GM10847 (cell line): Measurements from ENCODE around the gene MOB1B.

ENCODE experiments used
- POLR2A ChIP-seq: IDR thresholded peaks from 2 replicates; pipeline ENCODE4 v1.6.1; 2011; ENCODE audit not compliant: insufficient read length; ENCODE audit errors: extremely low read depth

The MOB1B gene

DNA sequence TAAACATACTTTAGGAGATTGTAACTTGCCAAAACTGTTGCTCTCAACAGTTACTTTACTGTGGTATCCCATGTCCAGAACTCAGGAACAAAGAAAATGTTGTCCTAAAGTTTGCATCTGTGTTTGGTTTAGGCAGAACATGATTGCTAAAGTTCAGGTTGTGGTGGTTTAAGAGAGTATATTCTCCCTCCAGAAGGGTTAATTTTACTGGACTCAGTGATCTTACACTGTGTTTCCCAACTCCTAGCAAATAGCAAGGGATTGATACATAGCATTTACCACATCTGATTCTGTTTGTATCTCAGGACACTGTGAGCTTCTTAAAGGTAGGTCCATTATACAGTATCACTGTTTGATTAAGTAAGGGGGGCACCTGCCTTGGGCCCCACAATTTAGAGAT, 78.0 kb downstream of the MOB1B start:
- TF ChIP-seq POLR2A, result no peak

DNA sequence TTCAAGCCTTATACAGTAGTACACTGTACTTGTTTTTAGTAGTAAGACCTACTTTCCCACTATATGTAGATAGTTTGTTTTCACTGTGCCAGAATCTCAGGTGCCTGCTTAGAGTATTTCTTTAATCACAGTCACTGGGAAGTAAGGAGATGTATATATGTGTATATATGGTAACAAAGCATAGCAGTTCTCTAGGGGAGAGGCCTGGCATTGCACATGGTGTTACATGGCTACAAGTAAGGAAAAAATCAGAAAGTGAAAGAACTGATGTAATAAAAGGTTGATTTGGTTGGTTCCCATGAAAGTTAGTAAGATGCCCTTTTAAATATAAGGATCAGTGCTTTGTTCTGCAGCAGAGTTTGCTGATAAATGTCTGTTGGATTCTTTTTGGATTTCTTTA, 81.9 kb downstream of the MOB1B start:
- no peak for TF ChIP-seq POLR2A

DNA sequence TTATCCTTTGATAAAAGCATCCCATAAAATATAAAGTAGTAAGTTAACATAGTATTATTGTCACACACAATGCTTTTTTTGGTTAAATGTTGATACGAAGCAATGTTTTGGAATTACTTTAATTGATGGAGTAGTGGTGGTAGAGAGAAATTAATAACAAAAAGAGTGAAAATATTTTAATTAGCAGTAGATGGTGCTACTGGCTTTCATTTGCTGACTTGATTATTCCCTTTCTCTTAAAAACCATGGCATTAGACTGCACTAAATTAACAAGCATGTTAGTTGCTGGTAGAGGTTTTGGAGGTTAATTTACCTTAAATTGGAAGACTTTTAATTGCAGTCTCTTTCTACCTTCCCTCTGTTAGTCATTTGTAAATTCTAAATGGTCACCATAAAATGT, 82.4 kb downstream of the MOB1B start:
- TF ChIP-seq POLR2A, result no peak

DNA sequence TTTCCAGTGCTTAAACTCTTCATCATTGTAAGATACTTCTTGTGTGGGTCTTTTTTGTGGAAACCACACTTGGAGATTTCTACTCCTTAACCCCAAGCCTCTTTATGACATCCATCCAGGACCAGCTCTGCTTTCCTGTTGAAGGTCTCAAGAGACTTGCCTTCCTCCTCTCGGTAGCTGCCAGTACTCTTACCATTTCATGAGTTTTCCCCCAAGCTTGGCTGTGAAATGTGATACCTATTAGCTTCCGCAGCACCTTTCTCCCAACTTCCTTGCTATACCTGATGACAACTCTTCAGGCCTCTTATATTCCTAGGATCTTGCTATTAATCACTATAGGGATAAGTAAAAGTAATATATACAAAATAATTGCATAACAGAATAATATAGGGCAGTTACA, 89.4 kb downstream of the MOB1B start:
- no peak for TF ChIP-seq POLR2A

DNA sequence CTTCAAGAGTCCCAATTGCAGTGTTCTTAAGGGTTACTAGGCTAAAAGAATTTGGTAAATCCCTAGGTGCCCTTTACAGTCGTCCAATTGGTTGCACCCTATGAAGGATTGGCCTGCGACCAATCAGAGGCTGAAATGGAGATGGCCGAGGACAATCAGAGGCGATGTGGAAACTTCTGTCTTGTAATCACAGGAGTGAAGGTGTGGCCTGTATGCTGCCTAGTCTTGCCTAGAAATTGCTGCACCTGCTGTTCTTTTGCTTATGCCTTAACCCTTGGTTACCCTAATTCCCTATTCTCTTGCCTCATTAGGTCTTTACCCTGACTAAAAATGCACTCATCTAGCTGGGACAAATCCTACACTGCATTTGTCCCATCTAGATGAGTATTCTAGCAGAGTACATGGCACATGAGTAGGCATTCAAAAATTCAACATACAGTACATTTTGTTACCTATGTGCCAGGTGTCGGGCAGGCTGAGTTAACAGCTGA, 90.3 kb downstream of the MOB1B start:
- TF ChIP-seq POLR2A, result no peak

DNA sequence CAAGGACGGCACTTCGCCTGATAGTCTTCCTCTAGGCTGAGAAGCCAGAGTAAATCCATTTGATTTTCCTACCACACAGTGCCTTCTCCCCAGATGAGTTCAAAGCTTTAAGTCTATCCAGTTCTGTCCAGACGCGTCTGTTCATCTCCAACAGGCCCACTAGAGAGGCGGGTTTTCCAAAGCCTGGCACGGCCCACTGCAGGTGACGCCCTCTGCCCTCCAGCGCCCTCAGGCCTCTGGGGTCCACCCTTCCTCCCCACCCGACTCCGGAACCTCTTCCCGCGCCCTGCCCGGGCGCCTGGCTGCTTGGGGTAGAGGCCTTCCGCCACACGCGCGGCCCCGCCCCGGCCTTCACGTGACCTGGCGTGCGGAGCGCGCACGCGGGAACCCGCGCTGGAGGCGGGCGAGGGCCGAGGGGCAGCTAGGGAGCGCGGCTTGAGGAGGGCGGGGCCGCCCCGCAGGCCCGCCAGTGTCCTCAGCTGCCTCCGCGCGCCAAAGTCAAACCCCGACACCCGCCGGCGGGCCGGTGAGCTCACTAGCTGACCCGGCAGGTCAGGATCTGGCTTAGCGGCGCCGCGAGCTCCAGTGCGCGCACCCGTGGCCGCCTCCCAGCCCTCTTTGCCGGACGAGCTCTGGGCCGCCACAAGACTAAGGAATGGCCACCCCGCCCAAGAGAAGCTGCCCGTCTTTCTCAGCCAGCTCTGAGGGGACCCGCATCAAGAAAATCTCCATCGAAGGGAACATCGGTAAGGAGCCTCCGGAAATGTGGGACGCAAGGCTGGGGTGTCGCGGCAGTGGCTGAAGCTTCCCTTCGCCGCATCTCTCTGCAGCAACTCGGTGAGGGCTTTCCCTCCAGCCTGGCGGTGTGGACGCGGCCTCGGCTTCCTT, 91.3 kb downstream of the MOB1B start, which contains the start of gene DCK:
TSS of gene DCK (plus strand) at position 469 of the 888 bp plus-strand sequence. CDS start at position 656, 187 bp downstream.
- TF ChIP-seq POLR2A, result peak; percentile 89

DNA sequence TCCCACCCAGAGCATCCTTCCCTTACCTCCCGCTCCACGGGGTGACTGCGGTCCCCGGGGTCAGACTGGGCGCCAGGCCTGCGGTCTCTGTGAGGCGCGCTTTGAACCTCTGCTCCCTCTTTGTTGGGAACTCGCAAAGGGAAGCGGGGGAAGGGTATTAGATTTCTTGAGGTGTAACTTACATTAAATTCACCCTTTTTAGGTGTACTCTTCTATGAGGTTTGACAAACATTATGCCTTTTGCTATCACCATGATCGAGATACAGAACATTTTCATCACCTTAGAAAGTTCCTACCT, 91.8 kb downstream of the MOB1B start:
- no peak for TF ChIP-seq POLR2A

DNA sequence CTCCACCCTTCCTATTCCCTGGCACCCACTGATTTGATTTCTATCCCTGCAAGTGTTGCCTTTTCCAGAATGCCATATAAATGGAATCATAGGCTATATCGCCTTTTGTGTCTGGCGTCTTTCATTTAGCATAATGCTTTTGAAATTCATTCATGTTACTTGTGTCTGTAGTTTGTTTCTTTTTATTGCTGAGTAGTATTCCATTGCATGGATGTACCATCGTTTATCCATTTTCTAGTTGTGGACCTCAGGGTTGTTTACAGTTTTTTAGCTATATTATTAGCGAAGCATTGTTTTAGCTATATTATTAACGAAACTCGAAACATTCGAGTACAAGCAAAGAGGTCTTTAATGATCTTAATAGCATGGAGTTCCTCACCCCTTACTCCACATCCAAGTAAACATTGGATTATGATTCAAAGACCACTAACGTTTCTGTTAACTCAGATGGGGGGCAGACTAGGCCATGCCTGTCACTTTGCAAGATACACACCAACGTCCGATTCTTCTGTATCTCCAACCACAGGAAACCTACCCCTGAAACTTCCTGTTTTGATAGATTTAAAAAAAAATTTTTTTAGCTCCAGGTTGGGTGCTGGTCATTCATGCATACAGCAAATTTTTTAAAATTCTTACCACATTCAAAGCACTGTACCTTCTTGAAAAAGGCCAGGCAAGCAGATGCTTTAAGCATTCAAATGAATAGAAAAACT, 92.4 kb downstream of the MOB1B start:
- no peak for TF ChIP-seq POLR2A

DNA sequence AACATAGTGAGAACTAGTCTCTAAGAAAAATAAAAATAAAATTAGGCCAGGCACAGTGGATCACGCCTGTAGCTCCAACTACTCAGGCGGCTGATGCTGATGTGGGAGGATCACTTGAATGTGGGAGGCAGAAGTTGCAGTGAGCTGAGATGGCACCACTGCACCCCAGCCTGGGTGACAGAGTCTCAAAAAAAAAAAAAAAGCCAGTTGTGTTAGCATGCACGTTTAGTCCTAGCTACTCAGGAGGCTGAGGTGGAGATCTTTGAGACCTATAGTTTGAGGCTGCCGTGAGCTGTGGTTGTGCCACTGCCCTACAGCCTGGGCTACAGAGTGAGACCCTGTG, 93.8 kb downstream of the MOB1B start:
- TF ChIP-seq POLR2A, result no peak

DNA sequence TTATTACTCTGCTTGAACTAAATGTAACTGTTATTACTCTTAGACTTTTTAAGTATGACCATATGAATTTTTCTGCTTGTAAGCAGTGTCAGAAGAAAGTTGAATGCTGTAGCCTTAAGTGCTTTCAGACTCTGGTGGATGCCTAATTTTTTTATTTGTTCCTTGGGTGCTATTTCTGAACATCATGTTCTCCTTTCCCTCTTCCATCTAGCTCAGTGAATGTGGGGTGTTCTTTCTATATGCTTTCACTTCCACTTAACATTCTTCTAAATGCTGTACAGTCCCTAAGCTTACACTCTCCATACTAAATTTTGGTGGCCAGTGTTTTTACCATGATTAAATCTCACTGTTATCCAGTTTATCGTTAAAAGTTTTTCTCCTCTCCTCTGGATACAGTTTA, 94.9 kb downstream of the MOB1B start:
- TF ChIP-seq POLR2A, result no peak

DNA sequence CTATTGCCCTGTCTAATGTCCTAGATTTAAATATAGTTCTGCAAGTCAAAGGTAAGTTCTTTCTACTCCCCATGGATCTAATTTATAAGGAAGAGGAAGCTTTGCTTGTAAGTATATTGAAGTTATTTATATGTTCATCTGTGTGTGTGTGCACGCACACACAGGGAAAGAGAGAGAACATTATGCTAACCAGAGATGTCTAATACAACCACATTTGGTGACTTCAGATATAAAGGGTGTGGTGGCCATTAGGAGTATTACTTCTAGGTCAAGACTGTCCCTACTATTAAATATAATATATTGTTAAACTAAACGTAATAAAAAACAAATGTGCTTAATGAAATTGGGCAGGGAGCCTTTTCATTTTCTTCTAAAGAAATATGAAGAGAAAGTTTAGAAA, 95.4 kb downstream of the MOB1B start:
- no peak for TF ChIP-seq POLR2A

DNA sequence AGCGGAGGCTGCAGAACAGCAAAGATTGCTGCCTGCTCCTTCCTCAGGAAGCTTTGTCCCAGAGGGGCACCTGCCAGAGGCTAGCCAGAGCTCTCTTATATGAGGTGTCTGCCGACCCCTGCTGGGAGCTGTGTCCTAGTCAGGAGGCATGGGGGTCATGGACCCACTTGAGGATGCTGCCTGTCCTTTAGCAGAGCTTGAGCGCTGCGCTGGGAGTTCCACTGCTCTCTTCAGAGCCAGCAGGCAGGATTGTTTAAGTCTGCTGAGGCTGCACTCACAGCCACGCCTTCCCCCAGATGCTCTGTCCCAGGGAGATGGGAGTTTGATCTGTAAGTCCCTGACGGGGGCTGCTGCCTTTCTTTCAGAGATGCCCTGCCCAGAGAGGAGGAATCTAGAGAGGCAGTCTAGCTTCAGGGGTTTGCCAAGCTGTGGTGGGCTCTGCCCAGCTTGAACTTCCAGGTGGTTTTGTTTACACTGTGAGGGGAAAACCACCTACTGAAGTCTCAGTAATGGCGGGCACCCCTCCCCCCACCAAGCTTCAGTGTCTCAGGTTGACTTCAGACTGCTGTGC, 102.2 kb downstream of the MOB1B start:
- no peak for TF ChIP-seq POLR2A

DNA sequence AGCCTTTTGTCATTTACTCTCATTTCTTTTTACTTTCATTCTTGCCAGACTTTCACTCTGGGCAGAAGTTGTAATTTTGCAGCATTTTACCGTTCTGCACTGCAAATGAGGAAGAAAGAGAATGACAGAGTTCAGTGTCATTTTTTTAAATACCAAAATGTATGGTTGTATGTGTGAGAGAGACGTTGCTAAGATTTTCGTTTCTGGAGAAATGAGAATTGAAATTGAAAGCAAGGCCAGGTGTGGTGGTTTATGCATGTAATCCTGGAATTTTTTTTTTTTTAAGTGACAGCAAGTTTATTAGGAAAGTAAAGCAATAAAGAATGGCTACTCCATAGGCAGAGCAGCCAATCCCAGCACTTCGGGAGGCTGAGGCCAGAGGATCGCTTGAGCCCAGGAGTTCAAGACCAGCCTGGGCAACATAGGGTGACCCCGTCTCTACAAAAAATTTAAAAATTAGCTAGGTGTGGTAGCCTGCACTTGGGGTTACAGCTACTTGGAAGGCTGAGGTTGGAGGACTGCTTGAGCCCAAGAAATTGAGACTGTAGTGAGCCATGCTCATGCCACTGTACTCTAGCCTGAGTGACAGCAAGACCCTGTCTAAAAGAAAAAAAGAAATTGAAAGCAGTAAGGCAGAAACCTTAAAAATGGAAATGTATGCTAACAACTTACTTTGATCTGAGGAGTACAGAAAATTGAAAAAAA, 104.2 kb downstream of the MOB1B start:
- TF ChIP-seq POLR2A, result no peak

DNA sequence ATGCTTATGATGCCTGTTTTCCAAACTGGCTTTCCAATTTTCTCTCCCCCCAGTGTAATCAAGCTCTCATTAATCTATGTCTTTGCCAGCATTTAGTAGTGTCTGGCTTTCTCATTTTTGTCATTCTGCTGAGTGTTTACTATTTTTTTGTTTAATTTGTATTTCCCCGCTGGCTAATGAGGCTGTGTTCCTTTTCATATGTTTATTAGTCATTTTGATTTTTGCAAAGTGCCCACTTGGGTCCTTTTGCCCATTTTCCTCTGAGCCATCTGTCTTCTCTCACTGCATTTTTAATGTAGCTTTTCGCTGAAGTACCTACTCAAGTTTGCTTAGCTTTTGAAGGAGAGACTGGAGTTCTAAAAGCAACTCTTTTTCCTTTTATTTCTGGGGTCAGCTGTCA, 106.0 kb downstream of the MOB1B start:
- TF ChIP-seq POLR2A, result no peak

DNA sequence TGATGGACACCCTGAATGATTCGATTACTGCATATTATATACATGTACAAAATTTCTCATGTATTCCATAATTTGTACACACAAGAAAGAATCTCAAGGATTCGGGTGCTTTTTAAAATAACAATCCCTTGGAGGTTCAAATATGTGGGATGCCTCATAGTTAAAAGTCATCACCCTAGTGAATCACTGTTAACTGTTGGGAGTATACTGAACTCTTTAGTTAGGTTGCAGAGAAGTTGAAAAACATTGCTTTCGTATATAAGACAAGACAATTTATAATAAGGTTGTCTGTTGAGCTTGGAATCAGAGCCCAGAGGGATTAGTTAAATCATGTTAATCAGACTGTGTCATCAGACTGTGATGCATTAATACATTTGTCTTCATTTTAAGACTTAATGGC, 106.9 kb downstream of the MOB1B start:
- no peak for TF ChIP-seq POLR2A

DNA sequence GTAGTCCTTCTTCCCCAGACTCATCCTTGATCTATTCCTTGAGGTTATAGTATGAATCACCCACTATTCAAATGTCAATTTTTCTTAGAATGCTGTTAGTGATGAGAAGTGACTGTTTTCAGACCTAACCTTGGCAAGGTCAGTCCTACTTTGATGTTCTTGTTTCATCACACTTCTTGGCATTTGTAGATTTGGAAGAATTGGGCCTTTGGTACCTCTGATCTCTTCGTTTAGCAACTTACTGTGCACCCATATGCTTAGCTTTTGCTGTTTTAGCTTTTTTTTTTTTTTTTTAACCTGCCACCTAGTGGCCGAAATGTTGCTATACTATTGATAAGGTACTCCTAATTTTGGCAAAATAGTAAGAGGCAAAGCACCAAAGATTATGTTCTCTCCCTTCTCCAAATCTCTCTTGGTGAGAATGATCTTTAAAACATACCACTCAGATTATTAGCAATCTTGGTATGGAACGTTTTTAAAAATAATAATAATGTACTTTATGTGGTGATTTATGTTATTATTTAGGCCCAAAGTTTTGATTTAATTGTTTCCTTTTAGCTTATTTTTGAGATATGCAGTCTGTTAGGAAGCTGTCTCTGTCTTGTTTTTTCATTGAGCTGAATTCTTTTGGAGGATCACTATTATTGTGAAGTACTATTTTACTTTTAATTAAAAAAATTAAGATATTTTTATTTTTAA, 107.9 kb downstream of the MOB1B start:
- TF ChIP-seq POLR2A, result no peak

DNA sequence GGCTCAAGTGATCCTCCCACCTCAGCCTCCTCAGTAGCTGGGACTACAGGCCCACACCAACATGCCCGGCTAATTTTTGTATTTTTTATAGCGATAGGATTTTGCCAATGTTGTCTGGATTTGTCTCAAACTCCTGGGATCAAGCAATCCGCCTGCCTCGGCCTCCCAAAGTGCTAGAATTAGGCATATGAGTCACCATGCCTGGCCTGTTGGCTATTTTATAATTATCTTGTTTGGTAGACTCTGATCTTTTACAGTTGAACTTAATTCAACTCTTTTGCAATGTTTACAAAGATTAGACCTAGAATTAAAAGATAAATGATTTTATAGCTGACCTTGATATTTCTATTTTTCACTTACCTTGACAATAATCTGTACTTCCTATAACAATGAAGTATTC, 109.3 kb downstream of the MOB1B start:
- no peak for TF ChIP-seq POLR2A
